Coronary artery (tissue), 2 donors: ENCODE measurements around the gene HADH.
A peak's percentile ranks its signal among the peaks of the same experiment; 100 is the strongest.

Source experiments
- DNase-seq: peaks from one replicate; pipeline ENCODE4 v3.0.0-alpha.2; 2017; ENCODE audit warnings: low spot score
- H3K27ac ChIP-seq, 2 donors: fragments of 200-600 bp; sonication (generic); one replicate each; pipeline ENCODE4 v1.5.1; 2016 to 2019
- H3K4me3 ChIP-seq: fragments of 200-600 bp; sonication (generic); 2 replicates; pipeline ENCODE4 v1.5.1; 2016; ENCODE audit warnings: mild to moderate bottlenecking, moderate library complexity
- CTCF ChIP-seq: fragments of 200-600 bp; sonication (generic); IDR thresholded peaks from one replicate; pipeline ENCODE4 v1.5.1; 2019; ENCODE audit warnings: antibody characterized with exemption

The HADH gene

DNA sequence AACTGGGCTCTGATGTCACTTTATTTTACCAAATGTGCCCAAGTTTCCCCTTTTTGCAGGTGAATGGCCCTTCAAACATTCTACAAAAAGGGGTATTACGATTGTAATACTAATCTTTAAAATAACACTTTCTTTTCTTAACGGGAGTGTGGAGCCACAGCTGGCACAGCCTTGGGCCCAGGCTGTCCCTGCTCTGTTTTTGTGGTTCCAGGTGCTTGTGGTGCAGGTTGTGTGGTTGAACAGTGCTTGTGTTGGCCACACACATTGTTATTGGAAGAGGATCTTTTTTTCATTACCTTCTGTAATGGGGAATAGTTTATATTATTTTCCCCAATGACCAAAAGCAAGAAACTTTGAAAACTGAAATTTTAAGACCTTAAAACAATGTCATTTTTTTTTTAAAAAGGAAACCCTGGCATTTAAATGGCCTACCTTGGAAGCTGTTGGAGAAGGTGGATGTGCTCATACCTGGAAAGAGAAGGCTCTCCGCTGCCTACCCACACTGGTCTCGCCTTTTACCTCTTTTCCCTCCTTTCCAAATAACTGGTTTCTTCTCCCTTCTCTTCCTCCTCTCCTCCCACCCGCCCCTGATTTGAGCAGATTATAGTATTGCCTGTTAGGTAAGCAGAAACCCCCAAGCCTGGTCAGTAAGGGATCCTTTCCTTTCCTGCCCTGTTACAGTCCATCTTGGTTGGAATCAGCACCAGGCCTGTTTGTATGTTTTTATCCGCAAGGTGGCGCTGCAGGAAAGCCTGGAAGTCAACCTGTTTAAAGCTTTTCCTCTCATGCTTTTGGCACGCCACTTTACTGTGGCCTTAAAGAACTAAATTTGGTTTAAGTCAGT, 28.6 kb downstream of the HADH start:
- Histone ChIP-seq H3K27ac (no peak overlapping the region), H3K4me3 (no peak overlapping the region)
- no peak for DNase-seq
- peak; percentile 74 for TF ChIP-seq CTCF

DNA sequence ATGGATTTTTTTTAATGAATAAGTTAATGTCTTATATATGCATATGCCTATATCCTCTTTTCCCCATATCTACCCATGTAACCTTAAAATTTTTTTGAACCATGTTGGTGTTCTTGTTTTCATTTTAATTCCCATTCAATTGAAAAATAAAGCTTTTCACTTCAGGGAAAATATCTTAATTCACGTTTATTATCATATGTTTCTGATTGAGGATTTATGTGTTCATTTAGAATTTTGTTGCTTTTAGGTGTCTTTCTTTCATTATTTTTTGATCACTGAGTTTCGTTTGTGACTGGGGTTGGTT, 29.1 kb downstream of the HADH start:
- peak; percentile 18 for TF ChIP-seq CTCF
- no peak for DNase-seq

GRCh38 chr4:108024085-108024877, 34.6 kb downstream of the HADH start:
- Histone ChIP-seq H3K4me3 (no peak overlapping the region), H3K27ac (no peak overlapping the region)
- TF ChIP-seq CTCF: no peak
- DNase-seq: no peak

More for the DNA sequence above, 29.1 kb downstream of the HADH start:
- Histone ChIP-seq H3K4me3 (no peak overlapping the region), H3K27ac (no peak overlapping the region)

DNA sequence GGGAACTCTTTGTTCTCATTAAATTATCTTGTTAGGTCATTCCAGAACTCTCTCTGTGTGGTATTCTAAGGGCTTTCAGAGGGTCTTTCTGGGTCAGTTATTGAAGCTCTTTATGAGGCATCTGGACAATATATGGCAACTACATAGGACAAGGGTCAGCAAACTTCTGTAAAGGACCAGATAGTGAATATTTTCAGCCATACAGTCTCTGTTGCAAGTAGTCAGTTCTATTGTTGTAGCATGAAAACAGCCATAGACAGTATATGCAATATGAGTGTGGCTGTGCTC, 35.1 kb downstream of the HADH start:
- TF ChIP-seq CTCF: no peak
- no peak overlapping the region for H3K4me3 ChIP-seq
- no peak for DNase-seq
- H3K27ac ChIP-seq: no peak overlapping the region

DNA sequence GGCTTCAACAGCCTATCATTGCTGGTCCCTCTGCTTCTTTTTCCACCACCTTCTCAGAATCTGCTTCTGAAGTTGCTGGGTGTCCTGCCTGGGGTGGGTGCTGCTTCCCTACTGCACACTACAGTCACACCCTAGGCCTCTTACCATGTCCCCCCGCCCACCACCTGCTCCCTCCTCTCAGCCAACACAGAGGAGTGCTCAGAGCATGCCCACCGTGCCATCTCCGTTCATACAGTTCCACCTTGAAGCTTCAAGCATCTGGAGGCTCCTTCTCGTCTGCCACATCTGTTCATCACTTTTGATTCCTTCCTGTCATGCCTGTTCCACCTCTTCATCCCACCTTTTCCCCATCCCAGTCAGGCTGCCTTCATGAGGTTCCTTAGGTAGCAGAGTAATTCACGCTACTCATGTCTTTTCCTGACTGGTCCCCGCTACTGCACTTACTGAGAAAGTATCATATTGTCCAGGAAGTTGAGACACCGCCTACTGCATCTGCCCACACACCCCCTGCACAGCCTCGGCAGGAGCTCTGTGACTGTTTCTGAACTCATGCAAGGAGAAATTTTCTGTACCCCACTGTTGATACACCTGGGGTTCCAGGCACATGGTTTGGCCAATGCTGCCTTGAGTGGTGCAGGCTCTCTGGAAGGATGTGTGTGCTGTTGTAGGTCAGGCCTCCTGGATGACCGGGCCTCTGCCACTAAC, 39.5 kb downstream of the HADH start:
- no peak for TF ChIP-seq CTCF
- DNase-seq: no peak
- Histone ChIP-seq H3K27ac (no peak overlapping the region), H3K4me3 (no peak overlapping the region)

GRCh38 chr4:108029731-108030130, 40.0 kb downstream of the HADH start:
- DNase-seq: no peak
- TF ChIP-seq CTCF: no peak
- Histone ChIP-seq H3K27ac (no peak overlapping the region), H3K4me3 (no peak overlapping the region)
